Mucosa of rectum (tissue), 2 donors: ENCODE measurements around the gene SLC16A8.
"Not testable (repeated sequence)": the region's sequence is repeated elsewhere in the genome, so short reads cannot be mapped to it uniquely, and the experiment has no call there.

Source experiments
- H3K27ac ChIP-seq, 2 donors: one replicate each; pipeline ENCODE4 v1.7.0; 2013; ENCODE audit warnings: inconsistent platforms in 2 of 2, low read depth in 2 of 2, low read length in 2 of 2
- H3K27me3 ChIP-seq, 2 donors: one replicate each; pipeline ENCODE4 v1.7.0; 2013; ENCODE audit warnings: low read length in 2 of 2; ENCODE audit not compliant: control insufficient read depth in 2 of 2, insufficient read depth in 2 of 2
- H3K36me3 ChIP-seq, 2 donors: one replicate each; pipeline ENCODE4 v1.7.0; 2013; ENCODE audit warnings: low read length in 2 of 2; ENCODE audit not compliant: control insufficient read depth in 2 of 2, insufficient read depth in 2 of 2
- H3K4me1 ChIP-seq, 2 donors: one replicate each; pipeline ENCODE4 v1.7.0; 2013; ENCODE audit warnings: low read length in 2 of 2, mild to moderate bottlenecking in 1 of 2; ENCODE audit not compliant: control insufficient read depth in 2 of 2, insufficient read depth in 2 of 2
- H3K4me3 ChIP-seq, 2 donors: one replicate each; pipeline ENCODE4 v1.7.0; 2013; ENCODE audit warnings: low read length in 2 of 2
- H3K9ac ChIP-seq, 2 donors: one replicate each; pipeline ENCODE4 v1.7.0; 2013; ENCODE audit warnings: low read length in 2 of 2, low read depth in 1 of 2, mild to moderate bottlenecking in 1 of 2
- H3K9me3 ChIP-seq, 2 donors: one replicate each; pipeline ENCODE4 v1.7.0; 2013; ENCODE audit warnings: low read length in 2 of 2; ENCODE audit not compliant: control insufficient read depth in 2 of 2
- donor health status: healthy.
- donor health status: Normal muscosa, but diverticular disease.

Gene SLC16A8

DNA sequence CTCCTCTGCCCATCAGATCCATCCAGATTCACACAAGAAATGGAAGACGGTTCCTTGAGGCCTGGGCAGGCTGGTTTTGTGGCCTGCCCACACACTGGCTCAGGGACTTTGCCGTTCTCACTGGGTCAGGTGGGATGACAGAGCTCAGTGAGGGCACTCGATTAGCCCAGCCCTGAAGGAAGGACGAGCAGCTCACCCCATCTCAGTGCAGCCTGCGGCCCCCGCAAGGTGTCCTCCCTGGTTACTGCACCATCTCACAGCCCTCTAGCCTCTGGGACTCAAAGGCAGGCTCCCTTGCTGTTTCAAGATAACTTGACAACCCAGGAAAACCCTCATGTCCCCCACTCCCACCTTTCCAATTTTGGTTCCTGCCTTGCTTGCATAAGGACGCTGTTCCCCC lies 4.2 kb downstream of the SLC16A8 start:
- no peak overlapping the region for H3K27ac ChIP-seq
- peaks cover 12 to 15% of the 10 kb centered on the region in 2 donors for H3K4me1 ChIP-seq
- H3K9ac ChIP-seq = no peak overlapping the region
- peaks cover 1 to 2% of the 10 kb centered on the region in 2 donors for H3K36me3 ChIP-seq
- H3K4me3 ChIP-seq = no peak overlapping the region
- H3K27me3 ChIP-seq = peaks cover 6 to 12% of the 10 kb centered on the region in 2 donors
- H3K9me3 ChIP-seq = no peaks in the 10 kb centered on the region

GRCh38 chr22:38079208-38079607 lies 4.8 kb downstream of the SLC16A8 start:
- Histone ChIP-seq H3K4me1 (peaks cover 12 to 15% of the 10 kb centered on the region in 2 donors), H3K27me3 (peaks cover 6 to 12% of the 10 kb centered on the region in 2 donors)
- not testable (repeated sequence) for H3K9ac ChIP-seq, H3K4me3 ChIP-seq, H3K27ac ChIP-seq, H3K36me3 ChIP-seq, H3K9me3 ChIP-seq

GRCh38 chr22:38078046-38078840 lies 5.7 kb downstream of the SLC16A8 start:
- peaks cover 6 to 11% of the 10 kb centered on the region in 2 donors for H3K27me3 ChIP-seq
- H3K27ac ChIP-seq = no peak overlapping the region
- no peak overlapping the region for H3K4me3 ChIP-seq
- H3K36me3 ChIP-seq = peaks cover 5 to 7% of the 10 kb centered on the region in 2 donors
- H3K9me3 ChIP-seq = no peaks in the 10 kb centered on the region
- H3K4me1 ChIP-seq = peaks cover 12 to 15% of the 10 kb centered on the region in 2 donors
- H3K9ac ChIP-seq = no peak overlapping the region

DNA sequence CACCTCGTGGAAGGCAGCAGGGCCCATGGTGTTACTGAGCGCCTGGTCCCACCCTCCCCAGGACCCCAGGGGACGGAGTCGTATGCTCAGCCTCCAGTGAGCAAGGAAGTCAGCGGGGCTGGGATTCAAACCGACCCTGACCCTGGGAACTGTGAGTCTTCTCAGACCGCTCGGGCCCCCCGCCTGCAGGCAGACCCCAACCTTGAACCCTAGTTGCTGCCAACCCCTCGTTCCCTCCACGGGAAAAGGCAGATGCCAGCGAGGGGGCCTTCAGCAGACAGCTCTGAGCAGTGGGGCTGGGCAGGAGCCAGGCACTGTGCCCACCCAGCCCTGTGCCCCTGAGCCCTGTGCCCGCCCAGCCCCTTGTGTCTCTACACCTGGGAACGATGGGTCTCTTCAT lies 6.4 kb downstream of the SLC16A8 start:
- Histone ChIP-seq H3K9ac (no peak overlapping the region), H3K4me3 (no peak overlapping the region), H3K36me3 (peaks cover 12 to 13% of the 10 kb centered on the region in 2 donors), H3K4me1 (peaks cover 10 to 15% of the 10 kb centered on the region in 2 donors), H3K27ac (no peak overlapping the region), H3K27me3 (peaks cover 6 to 7% of the 10 kb centered on the region in 2 donors), H3K9me3 (no peaks in the 10 kb centered on the region)

DNA sequence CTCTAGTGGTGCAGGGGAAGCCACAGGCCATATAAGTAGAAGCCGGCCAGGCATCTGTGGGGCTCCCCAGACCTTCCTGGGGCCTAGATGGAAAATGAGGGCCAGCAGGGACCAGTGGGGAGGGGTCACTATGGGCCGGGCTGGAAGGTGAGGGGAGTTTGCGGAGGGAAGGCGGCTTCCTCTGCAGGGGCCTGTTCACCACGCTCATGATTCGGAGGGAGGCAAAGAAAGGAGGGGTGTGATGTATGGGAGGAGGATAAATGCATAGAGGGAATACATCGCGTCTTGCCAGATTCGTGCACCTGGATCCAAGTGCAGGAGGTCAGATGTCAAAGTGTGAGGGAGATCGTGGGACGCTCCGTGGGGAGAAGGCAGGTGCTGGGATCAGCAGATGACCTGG lies 6.9 kb downstream of the SLC16A8 start:
- peaks cover 5 to 6% of the 10 kb centered on the region in 2 donors for H3K27me3 ChIP-seq
- H3K9ac ChIP-seq = no peak overlapping the region
- H3K27ac ChIP-seq = no peak overlapping the region
- peaks cover 17 to 18% of the 10 kb centered on the region in 2 donors for H3K36me3 ChIP-seq
- H3K4me1 ChIP-seq = peaks cover 10 to 14% of the 10 kb centered on the region in 2 donors
- H3K9me3 ChIP-seq = no peaks in the 10 kb centered on the region
- no peak overlapping the region for H3K4me3 ChIP-seq

- Histone ChIP-seq H3K36me3 (peaks cover 19 to 22% of the 10 kb centered on the region in 2 donors), H3K4me3 (no peak overlapping the region), H3K27ac (no peak overlapping the region), H3K27me3 (no peaks in the 10 kb centered on the region), H3K9me3 (no peaks in the 10 kb centered on the region), H3K9ac (no peak overlapping the region), H3K4me1 (peaks cover 3 to 5% of the 10 kb centered on the region in 2 donors)
These were observed 8.0 kb downstream of the SLC16A8 start for GRCh38 chr22:38075961-38076360.

DNA sequence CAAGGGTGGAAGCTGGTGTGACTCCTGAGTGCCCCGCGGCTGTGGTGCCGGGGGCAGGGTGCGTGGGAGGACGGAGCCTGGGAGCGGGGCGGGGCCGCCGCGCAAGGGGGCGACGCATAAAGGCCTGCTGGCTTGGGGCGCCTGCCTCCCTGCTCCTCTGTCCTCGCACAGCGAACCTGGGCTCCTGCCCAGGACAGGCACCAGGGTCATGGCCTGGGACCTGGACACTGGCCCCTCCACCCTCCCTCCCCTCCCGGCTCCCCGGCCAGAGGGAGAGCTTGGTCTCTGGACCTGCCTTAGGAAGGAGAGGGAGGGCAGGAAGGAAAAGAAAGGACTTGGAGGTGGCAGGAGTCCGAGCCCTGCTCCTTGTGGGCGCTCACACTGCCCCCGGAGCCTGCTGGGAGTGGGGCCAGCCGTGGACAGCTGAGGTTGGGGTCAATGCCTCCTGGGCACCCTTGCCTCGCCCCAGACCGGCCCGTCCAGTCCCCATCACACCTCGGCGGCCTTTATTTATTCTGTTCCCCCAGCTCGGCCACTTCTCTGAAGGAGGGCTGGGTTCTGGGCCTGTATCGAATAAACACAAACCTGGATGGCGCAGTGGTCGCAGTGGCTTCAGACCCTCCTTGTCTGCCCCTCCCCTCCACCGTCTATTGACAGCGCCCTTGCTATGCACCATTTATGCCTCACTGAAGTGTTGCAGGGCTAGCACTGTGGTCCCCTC lies 8.7 kb downstream of the SLC16A8 start:
- Histone ChIP-seq H3K4me1 (peaks cover 0 to under 1% of the 10 kb centered on the region in 2 donors), H3K9ac (no peak overlapping the region), H3K4me3 (no peak overlapping the region), H3K36me3 (peaks cover 21 to 24% of the 10 kb centered on the region in 2 donors), H3K27ac (no peak overlapping the region), H3K27me3 (no peaks in the 10 kb centered on the region), H3K9me3 (no peaks in the 10 kb centered on the region)

- no peaks in the 10 kb centered on the region for H3K27me3 ChIP-seq
- H3K36me3 ChIP-seq = peaks cover 25% of the 10 kb centered on the region in 2 donors
- H3K4me1 ChIP-seq = no peaks in the 10 kb centered on the region
- H3K4me3 ChIP-seq = no peak overlapping the region
- no peaks in the 10 kb centered on the region for H3K9me3 ChIP-seq
- no peak overlapping the region for H3K9ac ChIP-seq
- no peak overlapping the region for H3K27ac ChIP-seq
These were observed 9.5 kb downstream of the SLC16A8 start for GRCh38 chr22:38074181-38075104.

GRCh38 chr22:38073150-38074130 lies 10.5 kb downstream of the SLC16A8 start:
- H3K9me3 ChIP-seq = no peaks in the 10 kb centered on the region
- H3K27ac ChIP-seq = no peak overlapping the region
- peaks cover 25 to 31% of the 10 kb centered on the region in 2 donors for H3K36me3 ChIP-seq
- H3K9ac ChIP-seq = no peak overlapping the region
- no peaks in the 10 kb centered on the region for H3K27me3 ChIP-seq
- H3K4me1 ChIP-seq = no peaks in the 10 kb centered on the region
- no peak overlapping the region for H3K4me3 ChIP-seq
